ENCODE measurements around the gene OR4K15. TPM values are rescaled to one million over a fixed set of nuclear protein-coding genes. Genes with fewer than 3 reads are reported as not detected.
A peak's percentile ranks its signal among the peaks of the same experiment; 100 is the strongest.

Gene OR4K15
- total and polyA plus RNA-seq, 2 of the 13 experiments (the other 11 are each of a cell fraction or from before 2014, with no cell fraction given): not detected

GRCh38 chr14:20019257-20019865, 44.0 kb downstream of the OR4K15 start, which contains the start of gene OR4K14:
Gene OR4K14, minus strand, starts transcription at chr14:20019307. Its CDS starts 4,114 bp downstream, at chr14:20015193.
- ATAC-seq: no peak
- no peaks in the 10 kb centered on the region for H3K36me3 ChIP-seq (replicated peaks in 1 of 2; ENCODE audit: control insufficient read depth in 1 of 2, insufficient read depth in 2 of 2, low read length in 2 of 2)
- H2AFZ ChIP-seq (ENCODE audit: low read length): no peak within 1 kb of the TSS
- ChIA-PET POLR2A (no interaction called here), CTCF (ENCODE audit: low intra/inter-chr PET ratio, low total read pairs) (no interaction called here)
- WGBS (ENCODE audit: low lambda C conversion rate): 33% methylated on average over 2 of the region's 2 CpGs
- intact Hi-C loops (cut with micrococcal nuclease; ENCODE audit: unreplicated experiment): no loop called here
- H3K27ac ChIP-seq (ENCODE audit: extremely low read length, insufficient read depth, low read length): no peak within 1 kb of the TSS
- in situ Hi-C loops (cut with HindIII; ENCODE audit: extremely low pct_ligation_motif_present, low pct_unique_long_range_greater_than_20kb): no loop called here
- no peak within 1 kb of the TSS for H3K4me3 ChIP-seq (replicated peaks in 1 of 3; ENCODE audit: insufficient read depth in 1 of 3, low read depth in 2 of 3, low read length in 3 of 3)
- H3K4me1 ChIP-seq (ENCODE audit: insufficient read depth, low read length): no peaks in the 10 kb centered on the region
- BruUV-seq (replicated peaks): no TSS peak
- peaks cover 4% of the 10 kb centered on the region; the same call in 1 of the 2 replicates for H3K9me3 ChIP-seq (ENCODE audit: low read length)
- no peak for DNase-seq (ENCODE audit: low spot score)
- H3K79me2 ChIP-seq (ENCODE audit: insufficient read depth, low read length): no peaks in the 10 kb centered on the region
- no peaks in the 10 kb centered on the region for H4K20me1 ChIP-seq (ENCODE audit: insufficient read depth, low read length)
- FAIRE-seq: no peak
- H3K4me2 ChIP-seq (ENCODE audit: low read depth, low read length): no peak within 1 kb of the TSS
- no peaks in the 10 kb centered on the region for H3K27me3 ChIP-seq (ENCODE audit: control insufficient read depth in 1 of 2, insufficient read depth in 2 of 2, low read length in 2 of 2)
- H3K9ac ChIP-seq (ENCODE audit: insufficient read depth, low read depth, low read length): no peak within 1 kb of the TSS
- TF ChIP-seq CEBPZ (IDR thresholded peaks at IDR 0.05; ENCODE audit: low read length): no peak
- TF ChIP-seq MAFF (IDR thresholded peaks at IDR 0.05; ENCODE audit: low read depth, low read length): peak; percentile 73; the same call in 1 of the 2 replicates
- TF ChIP-seq ZKSCAN5 (CRISPR knock-in tag; IDR thresholded peaks at IDR 0.05): no peak
- TF ChIP-seq ZNF576 (CRISPR knock-in tag; IDR thresholded peaks at IDR 0.05): no peak
- TF ChIP-seq MAFK (conservative IDR thresholded peaks at IDR 0.05 in 1 of 2, IDR thresholded peaks at IDR 0.05 in 1 of 2; ENCODE audit: low read length in 2 of 2): peak; percentile 70 to 85
- no peak for TF ChIP-seq SP140L (CRISPR knock-in tag; IDR thresholded peaks at IDR 0.05; ENCODE audit: borderline replicate concordance)
- TF ChIP-seq MLXIP (CRISPR knock-in tag; IDR thresholded peaks at IDR 0.05; ENCODE audit: borderline replicate concordance): no peak
- TF ChIP-seq ATF7 (IDR thresholded peaks at IDR 0.05): no peak
- no peak for TF ChIP-seq ATF7 (CRISPR knock-in tag; IDR thresholded peaks at IDR 0.05)
- no peak for TF ChIP-seq ZNF414 (CRISPR knock-in tag; IDR thresholded peaks at IDR 0.05)
- TF ChIP-seq ZFP36L2 (CRISPR knock-in tag; IDR thresholded peaks at IDR 0.05): no peak
- TF ChIP-seq IKZF5 (CRISPR knock-in tag; IDR thresholded peaks at IDR 0.05): no peak
- no peak for TF ChIP-seq GTF3A (CRISPR knock-in tag; conservative IDR thresholded peaks at IDR 0.05)

Measured in HepG2 (cell line).